ENCODE measurements around the gene MYO16.

DNA sequence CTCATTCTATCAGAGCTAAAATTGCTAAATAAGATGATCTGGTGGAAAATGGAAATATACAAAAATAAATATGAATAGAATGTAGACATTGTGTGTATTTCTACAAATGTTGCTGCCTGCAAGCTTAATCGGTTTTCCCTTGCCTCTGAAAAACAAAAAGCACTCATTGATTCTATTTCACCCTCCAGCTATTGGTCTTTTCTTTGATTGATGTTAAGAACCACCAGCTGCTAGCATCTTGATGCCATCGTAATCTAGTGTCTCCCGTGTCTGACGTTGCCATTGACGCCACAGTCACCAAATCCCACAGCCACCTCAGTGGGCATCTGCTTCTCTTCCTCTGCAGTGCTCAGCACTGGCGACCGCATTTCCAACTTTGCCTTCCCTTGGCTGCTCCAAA, 461.8 kb downstream of the MYO16 start:
- TF ChIP-seq POLR2AphosphoS5 (IDR thresholded peaks at IDR 0.05), result no peak
- TF ChIP-seq, protein P1, sequence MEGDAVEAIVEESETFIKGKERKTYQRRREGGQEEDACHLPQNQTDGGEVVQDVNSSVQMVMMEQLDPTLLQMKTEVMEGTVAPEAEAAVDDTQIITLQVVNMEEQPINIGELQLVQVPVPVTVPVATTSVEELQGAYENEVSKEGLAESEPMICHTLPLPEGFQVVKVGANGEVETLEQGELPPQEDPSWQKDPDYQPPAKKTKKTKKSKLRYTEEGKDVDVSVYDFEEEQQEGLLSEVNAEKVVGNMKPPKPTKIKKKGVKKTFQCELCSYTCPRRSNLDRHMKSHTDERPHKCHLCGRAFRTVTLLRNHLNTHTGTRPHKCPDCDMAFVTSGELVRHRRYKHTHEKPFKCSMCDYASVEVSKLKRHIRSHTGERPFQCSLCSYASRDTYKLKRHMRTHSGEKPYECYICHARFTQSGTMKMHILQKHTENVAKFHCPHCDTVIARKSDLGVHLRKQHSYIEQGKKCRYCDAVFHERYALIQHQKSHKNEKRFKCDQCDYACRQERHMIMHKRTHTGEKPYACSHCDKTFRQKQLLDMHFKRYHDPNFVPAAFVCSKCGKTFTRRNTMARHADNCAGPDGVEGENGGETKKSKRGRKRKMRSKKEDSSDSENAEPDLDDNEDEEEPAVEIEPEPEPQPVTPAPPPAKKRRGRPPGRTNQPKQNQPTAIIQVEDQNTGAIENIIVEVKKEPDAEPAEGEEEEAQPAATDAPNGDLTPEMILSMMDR (IDR thresholded peaks at IDR 0.05), result no peak
